Posterior cingulate gyrus (tissue), 11 donors: ENCODE results near the gene ANK2.

ENCODE experiments used
- DNase-seq, 10 donors: peaks; one replicate each; pipeline versions ENCODE4 v3.0.0 to v3.0.0-alpha.2; 2020 to 2021; ENCODE audit warnings: mixed read lengths in 3 of 10
- intact Hi-C: fragments of 100-400 bp; cut with DNase I; formaldehyde crosslinking; loops from one replicate; pipeline ENCODE4 v1.15.1; 2023

Gene ANK2

DNA sequence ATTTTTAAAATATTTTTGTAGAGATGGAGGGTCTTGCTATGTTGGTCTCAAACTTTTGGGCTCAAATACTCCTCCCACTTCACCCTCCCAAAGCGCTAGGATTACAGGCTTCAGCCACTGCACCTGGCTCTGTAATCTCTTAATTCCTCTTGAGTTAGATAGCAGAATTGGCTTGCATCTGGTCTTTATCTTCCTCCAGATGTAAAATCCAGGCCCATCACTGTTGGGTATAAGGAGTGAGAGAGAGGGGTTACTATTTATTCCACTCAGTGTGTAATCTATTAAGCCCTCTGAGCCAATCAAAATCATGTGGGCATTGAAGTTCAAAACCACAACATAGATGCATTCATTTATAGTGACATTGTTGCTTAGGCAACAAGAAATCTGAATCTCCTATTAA is 33.9 kb downstream of the ANK2 start:
- intact Hi-C loops = loop anchor here (10.0 kb wide), 1 partner anchor 79 kb away; no protein-coding TSS in a partner anchor
- no peak for DNase-seq

DNA sequence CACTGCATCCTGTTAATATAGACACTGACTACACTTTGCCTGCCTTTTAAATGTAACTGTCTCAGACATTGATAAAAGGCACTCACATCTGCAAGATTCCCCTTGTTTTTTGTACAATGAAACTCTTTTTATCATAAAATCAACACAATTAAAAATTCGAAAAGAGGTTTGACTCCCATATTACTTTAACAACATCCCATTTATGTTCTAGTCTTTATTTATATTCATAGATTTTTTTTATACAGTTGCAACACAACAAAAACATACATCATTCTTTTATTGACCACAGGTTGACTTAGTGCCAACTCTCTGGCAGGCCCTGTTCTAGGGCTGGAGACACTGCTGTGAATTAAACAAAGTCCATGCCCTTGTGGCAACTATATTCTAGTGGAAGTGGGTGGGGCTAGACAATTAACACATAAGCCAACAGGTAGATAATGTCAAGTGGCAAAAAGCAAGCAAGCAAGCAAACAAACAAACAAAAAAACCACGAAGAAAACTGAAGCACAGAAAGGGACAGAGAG is 36.8 kb downstream of the ANK2 start:
- DNase-seq = no peak
- intact Hi-C loops = loop anchor here (10.0 kb wide), 1 partner anchor 81 kb away; no protein-coding TSS in a partner anchor

DNA sequence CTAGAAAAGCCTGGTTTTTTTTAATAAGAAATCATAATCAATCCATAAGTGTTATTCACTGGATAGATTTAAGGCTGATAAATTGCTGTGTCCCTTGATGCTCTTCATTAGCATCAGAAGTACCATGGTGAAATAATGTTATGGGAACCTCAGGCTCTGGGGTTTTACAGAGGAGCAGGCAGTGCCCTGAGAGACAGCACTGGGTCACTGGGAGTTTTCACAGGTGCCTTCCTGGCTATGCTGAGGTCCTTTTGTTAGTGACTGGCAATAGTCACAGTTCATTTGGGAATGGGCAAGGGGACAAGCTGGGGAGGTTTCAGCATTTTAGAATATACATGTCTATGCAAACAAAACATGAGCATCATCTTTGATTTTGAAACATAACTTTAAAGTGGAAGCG is 38.6 kb downstream of the ANK2 start:
- no peak for DNase-seq
- intact Hi-C loops = loop anchor here (10.0 kb wide), 1 partner anchor 83 kb away; no protein-coding TSS in a partner anchor

DNA sequence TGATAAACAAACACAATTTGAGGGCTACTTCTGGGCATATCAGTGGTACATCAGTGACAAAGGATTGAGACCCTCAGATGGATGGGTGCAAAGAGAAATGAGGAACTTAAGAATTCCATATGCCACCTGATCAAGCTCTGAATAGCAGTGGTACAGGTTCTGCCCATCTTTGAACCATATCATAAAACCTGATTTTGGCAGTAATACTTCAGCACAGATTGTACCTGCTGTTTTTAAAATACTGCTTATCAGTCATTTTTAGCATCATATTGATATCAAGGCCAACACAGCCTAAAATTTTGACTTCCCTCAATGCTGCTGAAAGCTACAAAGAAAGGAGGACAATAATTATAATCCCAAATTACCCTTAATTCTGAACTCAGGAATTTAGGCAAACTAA is 41.5 kb downstream of the ANK2 start:
- intact Hi-C loops = loop anchor here (5.0 kb wide), 1 partner anchor 139 kb away; no protein-coding TSS in a partner anchor
- no peak for DNase-seq

DNA sequence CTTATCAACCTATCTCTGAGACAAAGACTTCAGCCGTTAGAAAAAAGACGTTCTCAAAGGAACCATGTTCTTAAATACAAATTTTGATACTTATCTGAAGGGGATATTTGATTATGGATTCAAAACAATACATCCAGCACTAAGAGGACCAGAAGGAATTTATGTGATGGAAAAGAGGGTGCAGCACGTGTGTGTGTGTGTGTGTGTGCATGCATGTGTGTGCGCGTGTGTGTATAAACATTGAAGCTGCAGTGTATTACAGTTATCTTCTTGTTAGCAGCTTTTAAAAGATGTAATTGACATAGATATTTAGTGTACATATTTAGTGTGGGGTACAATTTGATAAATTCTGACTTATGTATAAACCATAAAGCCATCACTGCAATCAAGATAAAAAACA is 44.9 kb downstream of the ANK2 start:
- intact Hi-C loops = loop anchor here (5.0 kb wide), 1 partner anchor 142 kb away; no protein-coding TSS in a partner anchor
- no peak for DNase-seq

DNA sequence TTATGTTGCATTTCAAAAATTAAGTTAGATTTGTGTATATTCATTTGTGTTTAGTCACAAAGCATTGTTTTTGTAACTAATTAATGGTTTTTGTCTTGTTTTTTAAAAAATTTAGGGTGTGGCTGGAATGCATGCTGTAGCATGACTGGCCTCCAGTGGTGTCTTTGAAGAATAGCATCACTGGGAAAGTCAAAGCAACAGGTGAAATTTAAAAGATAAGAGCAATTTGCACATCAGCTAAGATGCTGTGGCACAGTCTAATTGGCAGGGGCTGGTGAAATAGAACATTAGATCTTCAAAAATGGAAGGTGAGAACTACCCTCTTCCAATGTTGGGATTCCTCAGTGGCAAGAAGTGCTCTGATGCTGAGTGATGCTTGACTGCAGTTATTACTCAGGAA is 45.3 kb downstream of the ANK2 start:
- intact Hi-C loops = loop anchor here (5.0 kb wide), 2 partner anchors 143 to 458 kb away; partner anchors contain the start of genes LARP7 and ZGRF1
- no peak for DNase-seq

DNA sequence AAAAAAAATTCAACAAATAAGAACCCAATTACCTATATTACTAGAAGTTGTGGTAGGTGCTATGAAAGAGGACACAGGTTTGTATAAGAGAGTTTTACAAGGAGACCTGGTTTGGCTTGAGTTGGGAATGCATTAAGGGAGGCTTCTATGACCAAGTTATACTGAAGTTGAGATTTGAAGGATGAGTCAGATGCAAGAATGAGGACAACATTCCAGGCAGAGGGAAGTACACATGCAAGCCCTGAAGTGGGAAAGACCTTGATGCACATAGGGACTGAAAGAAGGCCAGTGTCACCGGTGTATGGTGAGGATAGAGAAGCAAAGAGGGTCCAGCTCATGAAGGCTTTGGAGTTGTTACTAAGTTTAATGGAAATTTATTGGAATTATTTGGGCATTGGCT is 52.2 kb downstream of the ANK2 start:
- DNase-seq = no peak
- intact Hi-C loops = loop anchor here (10.0 kb wide), 1 partner anchor 173 kb away; no protein-coding TSS in a partner anchor

DNA sequence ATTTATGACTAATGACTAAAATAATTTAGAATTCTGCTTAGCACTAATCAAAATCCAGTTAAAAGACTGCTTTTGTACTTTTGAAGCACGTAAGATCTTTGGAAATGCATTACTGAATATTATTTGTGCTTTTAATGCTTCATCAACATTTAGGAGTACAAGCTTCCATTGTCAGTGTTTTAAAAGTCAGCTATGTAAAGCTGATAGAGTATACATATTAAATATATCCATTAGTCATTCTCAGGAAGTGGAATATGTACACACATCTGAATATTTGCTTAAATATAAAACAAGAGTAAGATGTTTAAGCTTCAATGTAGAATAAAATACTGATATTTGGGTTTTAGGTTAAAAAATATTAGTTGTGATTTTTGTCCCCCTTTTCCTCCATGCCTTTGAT is 54.1 kb downstream of the ANK2 start:
- DNase-seq = no peak
- intact Hi-C loops = loop anchor here (10.0 kb wide), 1 partner anchor 171 kb away; no protein-coding TSS in a partner anchor

DNA sequence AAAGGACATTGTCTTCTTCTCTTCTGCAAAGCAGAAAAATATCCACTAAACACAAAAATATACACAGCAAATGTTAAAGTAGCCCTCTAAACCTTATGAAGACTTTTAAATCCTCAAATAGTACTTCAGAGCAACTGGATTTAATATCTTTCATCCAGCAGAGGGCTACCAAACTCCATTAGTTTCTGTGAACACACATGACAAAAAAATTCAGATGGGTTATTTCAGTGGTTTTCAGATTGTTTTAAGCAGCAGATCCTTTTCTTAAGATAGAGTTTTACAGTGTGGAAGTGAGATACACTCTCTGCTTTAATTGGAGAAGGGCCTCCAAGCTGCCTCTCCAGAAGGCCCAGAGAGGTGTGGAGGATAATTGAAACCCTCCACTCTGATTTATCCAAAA is 56.7 kb downstream of the ANK2 start:
- DNase-seq = no peak
- intact Hi-C loops = loop anchor here (10.0 kb wide), 1 partner anchor 169 kb away; no protein-coding TSS in a partner anchor

DNA sequence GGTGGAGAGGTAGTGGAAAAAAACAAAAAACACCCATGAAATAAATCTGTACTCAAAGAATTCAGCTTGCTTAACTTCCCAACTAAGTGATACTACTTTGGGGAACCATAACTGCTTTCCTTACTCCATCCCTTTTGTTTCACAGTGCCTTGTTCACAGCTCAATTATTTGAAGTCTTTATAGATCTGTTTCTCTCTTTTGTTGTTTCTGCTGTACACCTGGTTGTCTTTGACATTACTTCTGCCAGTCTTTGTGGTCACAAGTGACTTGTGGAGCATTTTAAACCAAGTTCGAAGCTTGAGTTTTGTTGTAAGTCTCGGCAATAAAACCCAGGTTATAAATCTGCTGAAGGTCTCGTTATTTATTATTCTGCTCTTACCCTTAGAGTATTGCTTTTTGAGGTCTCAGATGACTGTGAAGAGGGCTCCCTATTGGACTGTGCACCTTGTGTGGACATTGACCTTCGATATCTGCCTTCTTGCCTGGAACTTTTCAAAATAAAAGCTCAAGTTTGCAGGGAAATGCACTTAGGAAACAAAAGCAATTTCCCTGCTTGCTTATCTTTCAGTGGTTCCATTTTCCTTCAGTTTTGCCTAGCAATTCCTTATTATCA is 59.8 kb downstream of the ANK2 start:
- no peak for DNase-seq
- intact Hi-C loops = loop anchor here (10.0 kb wide), 1 partner anchor 166 kb away; no protein-coding TSS in a partner anchor

DNA sequence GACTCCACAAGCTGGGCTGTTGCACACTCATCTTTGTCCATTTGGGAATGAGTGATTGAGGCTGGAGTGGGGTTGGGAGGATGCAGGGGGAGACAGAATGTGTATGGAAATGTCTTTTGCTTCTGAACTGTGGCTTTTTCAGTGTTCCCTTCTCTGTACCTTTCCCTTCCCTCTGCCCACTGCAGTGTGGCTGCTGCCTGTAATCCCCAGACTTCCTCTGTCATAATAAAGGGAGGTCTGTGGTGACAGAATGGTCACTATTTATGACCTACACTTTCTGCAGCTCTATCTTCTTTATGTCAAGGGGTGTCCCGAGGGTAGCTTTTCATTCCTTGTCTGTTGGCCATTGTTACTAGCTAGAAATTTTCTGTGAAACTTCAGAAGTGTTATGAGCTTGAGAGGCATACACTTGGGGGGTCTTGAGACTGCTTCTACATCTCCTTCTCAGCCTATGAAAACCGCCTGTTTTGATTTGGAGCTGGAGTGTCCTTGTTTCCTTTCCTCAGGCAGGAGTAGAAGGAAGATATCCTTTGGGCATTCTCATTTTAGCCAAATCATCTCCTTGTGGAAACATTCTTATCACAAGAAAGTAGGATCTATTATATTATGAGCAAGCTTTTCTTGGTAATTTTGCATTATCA is 63.0 kb downstream of the ANK2 start:
- DNase-seq = no peak
- intact Hi-C loops = no loop called here

DNA sequence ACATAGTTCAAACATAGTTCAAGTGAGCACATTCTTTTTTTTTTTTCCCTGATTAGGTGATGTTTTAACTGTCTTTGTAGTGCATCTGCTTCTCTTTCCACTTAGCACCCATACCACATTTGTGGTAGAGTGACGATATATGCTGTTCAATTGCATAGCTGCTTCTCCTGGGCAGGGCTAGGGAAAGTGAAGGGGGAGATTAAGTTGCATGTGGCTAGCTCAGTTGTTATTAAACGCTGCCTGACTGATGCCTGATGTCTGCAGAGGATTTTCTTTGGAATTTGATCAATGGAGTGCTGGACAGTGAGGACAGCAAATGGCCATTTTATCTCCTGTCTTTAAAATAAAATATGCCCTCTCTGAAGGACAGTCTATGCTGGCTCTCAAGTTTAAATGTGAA is 63.7 kb downstream of the ANK2 start:
- intact Hi-C loops = no loop called here
- no peak for DNase-seq

DNA sequence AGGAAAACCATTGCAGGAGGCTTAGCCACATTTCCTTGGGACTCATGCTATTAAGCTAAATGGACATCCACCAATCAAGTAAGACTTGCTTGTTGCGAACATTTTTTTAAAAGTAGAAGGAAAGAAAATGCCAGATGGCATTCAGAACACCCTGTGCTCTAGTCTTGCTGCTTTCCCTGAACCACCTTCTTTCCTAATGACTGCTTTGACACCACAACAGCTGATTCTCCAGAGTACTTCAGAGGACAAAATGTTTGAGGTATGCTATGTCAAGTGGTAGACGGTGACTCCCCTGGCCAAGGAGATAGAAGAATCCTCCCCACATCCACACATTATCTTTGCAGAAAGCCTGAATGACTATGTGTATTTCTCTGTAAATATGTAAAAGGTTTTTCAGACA is 65.4 kb downstream of the ANK2 start:
- intact Hi-C loops = no loop called here
- DNase-seq = no peak

DNA sequence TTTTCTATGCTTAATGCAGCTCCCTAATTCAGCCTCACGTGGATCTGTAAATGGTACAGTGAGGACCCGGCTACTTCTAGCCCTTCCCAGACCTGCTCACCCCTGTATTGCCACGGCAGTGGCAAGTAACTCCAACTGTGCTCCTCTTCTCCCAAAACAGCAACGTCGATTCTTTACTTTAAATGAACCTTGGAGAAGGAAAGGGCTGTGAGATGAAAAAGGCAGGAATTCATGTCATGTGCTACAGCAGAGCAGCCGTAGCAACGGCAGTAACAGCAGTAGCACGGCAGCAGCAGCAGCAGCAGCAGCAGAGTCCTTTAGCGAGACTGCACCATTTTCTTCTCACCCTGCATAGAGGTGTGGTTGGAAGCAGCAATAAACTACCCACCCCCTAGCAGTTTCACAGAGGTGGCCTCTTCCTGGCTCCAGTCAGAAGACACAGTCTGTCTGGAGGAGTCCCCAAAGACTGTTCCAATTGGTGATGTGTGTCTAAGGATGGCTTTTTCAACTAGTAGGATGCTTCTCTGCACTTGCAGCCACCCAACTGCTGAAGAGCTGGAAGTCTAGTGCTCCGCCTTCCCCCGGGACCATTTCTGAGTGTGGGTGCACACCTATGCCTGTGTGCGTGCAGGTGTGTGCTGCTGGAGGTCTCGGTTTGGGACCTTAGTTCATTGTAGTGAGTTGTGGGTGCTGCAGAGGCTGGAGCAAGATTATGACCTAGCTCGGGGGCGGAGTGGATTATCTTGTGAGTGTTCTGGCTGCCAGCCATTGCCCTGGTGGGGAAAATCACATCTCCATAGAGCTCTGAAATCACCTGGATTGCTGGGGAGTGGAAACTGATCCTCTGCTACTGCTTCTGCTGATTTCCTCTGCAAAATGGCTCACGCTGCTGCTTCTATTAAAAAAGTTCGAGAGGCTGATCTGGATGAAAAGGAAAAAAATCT is 67.2 kb downstream of the ANK2 start:
- intact Hi-C loops = no loop called here

DNA sequence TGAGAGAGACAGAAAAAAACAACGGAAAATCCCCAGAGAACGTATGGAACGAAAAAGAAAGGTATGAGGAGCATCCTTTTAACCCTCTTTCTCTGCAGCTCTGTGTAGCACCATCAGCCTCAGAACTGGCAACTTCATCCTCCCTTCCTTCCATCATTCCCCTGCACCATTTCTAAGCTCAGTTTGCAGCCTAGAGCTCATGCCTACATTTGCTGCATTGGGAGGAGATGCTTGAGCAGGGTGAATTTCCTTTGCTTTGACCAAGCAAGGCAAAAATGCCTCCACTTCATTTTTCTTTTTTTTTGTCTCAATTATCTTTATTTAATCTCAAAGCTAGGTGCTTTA is 67.9 kb downstream of the ANK2 start:
- DNase-seq = no peak
- intact Hi-C loops = no loop called here

More for the DNA sequence above, 67.2 kb downstream of the ANK2 start:
- DNase-seq = peak; percentile 18 to 93 (median 53)

DNA sequence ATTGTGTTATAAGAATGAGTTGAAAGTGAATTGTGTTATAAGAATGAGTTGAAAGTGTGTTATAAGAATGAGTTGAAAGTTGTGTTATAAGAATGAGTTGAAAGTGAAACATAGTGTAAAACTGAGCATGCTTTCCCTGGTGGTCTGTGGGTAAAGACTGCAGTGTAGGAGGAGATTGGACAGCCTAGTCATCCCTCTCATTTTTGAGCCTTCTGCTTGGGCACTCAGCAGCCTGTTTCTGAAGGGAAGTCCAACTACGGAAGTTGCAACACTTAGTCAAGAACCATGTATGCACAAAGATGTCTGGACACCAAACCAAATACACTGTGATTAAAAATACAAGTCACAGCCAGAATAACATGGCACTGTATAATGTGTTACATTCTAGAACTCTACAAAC is 72.6 kb downstream of the ANK2 start:
- no peak for DNase-seq

DNA sequence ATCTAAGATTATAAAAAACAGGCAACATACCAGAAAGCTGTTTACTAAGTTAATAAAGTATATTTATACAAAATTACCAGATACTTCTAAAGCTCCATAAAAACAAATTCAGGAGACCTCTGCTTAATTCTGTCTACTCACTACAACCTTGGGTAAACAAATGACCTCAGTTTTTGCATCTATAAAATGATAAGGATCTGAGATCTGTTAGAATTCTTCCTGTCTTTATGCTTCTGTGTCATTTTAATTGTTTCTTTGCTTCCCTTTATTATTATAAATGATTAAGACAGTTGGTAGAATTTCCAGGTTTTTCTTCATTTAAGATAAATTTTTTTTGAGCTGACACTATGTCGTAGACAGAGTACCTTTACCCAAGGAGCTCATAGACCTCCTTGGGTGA is 76.0 kb downstream of the ANK2 start:
- no peak for DNase-seq
- intact Hi-C loops = no loop called here

More for the DNA sequence above, 72.6 kb downstream of the ANK2 start:
- intact Hi-C loops = no loop called here

DNA sequence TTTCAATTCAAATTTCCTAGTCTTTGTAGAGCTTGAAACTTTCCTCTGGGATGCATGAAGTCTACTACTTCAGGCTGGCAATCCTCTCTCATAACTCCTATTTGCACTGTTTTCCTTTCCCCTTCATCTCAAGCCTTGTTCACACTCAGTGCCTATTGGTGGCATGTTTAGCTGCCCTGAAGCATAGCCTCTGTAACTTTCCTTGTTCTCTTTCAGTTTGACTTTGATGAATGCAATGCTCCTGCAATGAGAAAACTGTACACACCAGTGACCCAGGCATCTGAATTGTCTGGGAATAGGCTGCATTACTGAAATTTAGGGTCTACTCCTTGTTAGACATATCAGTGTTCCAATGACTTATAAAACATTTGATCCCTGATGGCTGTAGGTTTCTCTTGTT is 81.7 kb downstream of the ANK2 start:
- intact Hi-C loops = no loop called here

DNA sequence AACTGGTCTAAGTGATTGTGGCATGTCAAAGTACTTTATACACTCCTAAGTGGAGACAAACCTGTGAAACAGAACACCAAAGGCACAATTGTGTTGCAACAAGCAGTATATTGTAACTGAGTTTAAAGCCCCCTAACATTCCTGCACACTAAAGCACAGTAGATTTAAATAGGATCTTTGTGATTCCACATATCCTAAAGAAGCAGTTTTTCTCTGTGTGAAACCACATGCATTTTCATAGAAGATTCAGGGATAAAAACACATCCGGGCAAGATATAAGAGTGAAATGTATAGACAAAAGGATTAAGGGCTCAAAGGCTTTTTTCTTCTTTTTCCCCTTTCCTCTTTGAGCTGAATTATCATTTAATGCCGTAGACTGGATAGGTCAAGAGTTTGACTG is 82.2 kb downstream of the ANK2 start:
- DNase-seq = no peak
- intact Hi-C loops = no loop called here

More for the DNA sequence above, 81.7 kb downstream of the ANK2 start:
- DNase-seq = no peak

DNA sequence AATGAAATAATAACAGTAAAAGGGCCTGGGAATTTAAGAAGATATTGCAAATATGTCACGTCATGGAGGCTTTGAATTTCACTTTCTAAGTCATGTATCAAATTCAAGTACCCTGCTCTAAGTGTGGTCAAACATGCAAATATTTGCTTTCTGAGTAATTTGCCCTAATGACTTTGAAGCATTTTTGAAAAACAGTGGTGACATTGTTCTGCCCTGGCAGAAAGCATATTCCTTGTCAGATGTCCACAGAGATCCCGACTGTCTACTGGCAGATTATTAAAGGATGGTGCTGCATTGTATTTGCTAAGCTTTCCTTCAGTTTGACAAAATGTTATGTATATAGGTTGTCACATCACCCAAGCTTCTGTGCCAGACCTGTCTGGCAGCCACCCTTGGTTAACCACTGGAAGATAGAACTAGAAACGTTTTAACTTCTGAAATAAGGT is 92.5 kb downstream of the ANK2 start:
- DNase-seq = no peak
- intact Hi-C loops = no loop called here

DNA sequence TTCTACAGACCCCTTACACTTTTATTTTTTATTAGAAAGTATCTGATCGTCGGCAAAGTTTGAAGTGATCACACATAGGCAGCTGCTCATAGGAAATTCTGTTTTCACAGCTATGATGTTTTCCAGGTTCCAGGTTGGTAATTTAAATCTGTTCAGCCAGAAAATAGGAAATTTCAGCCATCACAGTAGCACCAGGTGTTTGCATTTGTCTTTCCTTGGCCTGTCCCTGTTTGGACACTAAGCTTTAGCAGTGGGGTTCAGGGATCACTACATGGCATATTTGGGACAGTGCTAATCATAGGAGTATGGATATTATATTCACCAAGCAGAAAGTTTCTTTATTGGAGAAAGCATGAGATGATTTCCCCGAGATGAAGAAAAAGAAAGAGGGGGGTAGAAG is 92.9 kb downstream of the ANK2 start:
- intact Hi-C loops = no loop called here
- no peak for DNase-seq
